Retina (tissue), 1 donor: Measurements from ENCODE around the gene ADAM10.

Experiments
- DNase-seq: peaks from one replicate; pipeline ENCODE4 v3.0.0-alpha.2; 2016

ADAM10 gene

DNA sequence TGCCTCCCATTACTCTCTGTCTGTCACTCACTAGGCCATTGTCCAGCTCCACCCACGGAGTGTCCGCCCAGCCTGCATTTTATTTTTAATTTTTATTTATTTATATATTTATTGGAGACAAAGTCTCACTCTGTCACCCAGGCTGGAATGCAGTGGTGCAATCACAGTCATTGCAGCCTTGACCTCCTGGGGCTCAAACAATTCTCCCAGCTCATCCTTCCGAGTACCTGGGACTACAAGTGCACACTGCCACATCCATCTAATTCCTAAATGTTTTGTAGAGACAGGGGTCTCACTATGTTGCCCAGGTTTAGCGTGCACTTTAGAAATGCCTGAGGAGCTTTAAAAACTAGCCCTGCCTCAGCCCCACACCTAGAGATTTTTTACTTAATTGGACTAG is 176.2 kb downstream of the ADAM10 start:
- DNase-seq, result no peak

DNA sequence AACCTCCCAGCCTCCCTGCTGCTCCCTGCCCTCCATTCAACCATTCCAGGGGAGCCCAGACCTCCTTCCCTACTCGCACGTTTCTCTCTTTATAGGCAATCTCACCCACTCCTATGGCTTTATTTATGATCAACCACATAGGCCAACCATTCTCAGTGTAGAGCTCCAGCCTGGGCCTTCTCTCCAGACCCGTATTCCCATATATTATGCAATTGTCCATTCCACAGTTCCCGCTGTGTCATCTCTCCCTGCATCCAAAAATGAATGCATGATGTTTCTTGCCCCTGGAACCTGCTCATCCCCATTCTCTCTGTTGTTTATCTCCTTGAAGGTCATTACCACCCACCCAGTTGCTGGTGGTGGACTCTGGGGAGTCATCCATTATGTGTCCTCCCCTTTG is 177.0 kb downstream of the ADAM10 start:
- DNase-seq, result no peak

DNA sequence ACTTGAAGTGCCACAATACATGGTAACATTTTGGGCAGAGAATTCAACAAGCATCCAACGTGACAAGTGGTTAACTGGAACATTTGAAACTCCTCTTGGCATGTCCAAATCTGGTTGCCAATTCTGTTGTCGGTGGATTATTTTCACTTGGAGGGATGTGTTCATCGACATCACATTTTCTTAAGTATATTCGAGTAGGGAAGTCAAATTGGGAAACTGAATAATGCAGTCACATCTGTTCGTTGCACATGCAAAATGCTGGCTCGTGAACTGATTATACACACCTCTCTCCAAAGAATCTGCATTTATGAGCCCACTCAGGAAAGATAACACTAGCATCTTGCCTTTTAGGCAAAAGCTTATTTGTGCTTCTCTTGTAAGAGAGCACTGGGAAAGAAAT is 178.0 kb downstream of the ADAM10 start:
- DNase-seq, result no peak

DNA sequence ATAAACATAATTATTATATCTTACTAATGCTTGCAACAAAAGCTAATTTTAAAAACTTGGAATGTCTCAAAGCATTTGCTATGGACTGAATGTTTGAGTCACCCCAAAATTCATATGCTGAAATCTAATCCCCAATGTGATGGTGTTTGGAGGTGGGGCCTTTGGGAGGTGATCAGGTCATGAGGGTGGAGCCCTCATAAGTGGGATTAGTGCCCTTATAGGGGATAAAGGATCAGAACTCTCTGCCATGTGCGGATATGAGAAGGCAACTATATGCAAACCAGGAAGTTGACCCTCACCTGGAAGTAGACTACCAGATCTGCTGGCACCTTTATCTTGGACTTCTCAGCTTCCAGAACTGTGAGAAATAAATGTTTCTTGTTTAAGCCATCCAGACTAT is 180.1 kb downstream of the ADAM10 start:
- no peak for DNase-seq

DNA sequence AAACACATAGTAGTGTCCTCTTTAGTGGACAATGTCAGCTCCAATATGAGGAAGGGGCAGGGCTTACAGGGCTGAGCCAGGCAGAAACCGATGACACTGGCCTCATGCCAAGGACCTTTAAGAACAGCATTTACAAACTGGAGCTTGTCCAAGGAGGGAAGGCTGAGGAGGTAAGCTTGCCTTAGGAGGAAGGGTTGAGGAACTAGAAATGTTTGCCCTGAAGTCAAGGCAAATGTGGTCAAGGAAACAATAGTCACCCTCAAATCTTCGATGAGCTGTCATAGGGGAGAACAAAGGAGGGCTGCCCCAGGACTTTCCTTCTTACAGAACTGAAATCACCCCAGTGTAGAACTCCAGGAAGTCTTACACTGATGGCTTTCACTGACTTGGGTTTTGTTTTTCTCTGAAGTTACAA is 181.3 kb downstream of the ADAM10 start:
- DNase-seq, result no peak

DNA sequence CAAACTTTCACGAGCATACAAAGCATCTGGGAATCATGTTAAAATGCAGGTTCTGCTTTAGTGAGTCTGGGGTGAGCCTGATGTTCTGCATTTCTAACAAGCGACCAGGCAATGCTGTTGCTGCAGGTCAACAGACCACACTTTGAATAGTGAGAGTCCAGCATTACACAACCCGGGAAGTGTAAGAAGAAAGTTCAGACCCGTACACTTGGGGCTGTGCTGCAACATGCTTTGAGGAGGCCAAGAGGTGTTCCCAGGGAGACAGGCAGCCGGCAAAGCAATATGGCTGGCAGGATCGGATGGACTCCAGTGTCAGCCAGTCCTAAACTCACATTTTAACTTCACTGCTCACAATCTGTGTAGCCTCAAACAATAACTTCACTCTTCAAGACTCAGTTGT is 183.5 kb downstream of the ADAM10 start:
- DNase-seq, result no peak

DNA sequence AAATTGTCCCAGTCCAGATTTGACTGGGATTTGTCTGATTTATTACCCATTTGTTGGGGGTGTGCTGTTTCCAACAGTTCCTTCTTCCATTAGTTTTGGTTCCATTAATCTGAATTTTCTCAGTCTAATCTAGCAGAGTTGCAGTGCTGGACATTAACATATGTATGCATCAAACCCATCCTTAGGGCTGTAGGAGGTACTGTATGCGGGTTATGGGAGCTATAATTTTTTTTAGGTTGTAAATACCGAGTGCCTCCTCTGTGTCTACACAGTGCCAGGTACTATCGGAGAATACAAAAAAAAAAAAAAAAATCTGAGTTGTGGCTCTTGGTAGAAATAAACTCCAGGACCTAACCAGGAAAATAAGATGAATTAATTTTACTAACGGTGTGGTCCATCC is 183.9 kb downstream of the ADAM10 start:
- no peak for DNase-seq

DNA sequence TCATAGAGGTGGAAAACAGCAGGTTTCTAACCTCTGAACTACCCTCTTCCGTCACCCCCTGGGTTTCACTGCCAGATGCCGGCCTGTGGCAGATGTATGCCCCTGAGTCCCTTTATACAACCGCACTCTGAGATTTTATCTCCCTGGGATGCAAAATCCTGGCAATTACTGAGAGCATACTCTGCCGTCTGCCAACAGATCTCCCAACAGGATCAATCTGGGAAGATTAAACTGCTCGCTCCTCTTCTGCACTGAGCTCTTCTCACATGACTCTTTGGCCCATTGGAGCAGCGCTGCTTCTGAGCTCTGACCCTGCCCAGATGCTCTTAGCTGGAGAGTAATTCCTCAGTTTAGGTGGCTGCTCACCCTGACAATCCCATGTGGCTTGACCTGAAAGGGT is 184.5 kb downstream of the ADAM10 start:
- no peak for DNase-seq

DNA sequence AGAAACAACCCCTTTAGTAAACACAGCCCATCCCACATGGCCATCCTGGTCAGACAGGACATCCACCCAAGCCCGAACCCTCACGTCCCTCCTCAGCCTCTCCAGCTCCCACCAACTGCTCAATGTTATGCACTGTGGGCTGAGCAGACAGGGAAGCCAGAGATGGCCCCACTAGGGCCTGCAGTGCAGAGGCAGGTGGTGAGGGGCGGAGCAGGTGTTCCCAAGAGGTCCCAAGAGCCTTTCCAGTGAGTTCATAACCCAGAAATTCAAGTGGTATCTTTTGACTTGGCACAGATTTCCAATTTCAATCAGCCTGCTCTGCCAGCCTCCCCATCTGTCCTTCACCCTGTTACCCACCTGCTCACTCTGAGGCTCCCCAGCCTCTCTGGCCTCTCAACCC is 187.4 kb downstream of the ADAM10 start:
- no peak for DNase-seq

DNA sequence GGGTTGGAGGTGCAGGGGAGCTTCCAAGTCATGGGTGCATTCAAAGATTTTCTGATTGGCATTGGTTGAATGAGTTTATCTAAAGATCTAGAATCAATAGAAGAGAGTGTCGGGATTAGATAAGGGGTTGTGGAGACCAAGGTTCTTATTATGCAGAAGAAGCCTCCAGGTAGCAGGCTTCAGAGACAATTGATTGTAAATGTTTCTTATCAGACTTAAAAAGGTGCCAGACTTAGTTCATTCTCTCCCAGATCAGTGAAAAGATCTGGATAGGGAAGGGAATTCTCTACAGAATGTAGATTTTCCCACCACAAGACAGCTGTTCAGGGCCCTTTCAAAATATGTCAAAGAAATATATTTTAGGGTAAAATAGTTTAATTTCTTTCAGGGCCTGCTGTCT is 188.2 kb downstream of the ADAM10 start:
- DNase-seq, result no peak

DNA sequence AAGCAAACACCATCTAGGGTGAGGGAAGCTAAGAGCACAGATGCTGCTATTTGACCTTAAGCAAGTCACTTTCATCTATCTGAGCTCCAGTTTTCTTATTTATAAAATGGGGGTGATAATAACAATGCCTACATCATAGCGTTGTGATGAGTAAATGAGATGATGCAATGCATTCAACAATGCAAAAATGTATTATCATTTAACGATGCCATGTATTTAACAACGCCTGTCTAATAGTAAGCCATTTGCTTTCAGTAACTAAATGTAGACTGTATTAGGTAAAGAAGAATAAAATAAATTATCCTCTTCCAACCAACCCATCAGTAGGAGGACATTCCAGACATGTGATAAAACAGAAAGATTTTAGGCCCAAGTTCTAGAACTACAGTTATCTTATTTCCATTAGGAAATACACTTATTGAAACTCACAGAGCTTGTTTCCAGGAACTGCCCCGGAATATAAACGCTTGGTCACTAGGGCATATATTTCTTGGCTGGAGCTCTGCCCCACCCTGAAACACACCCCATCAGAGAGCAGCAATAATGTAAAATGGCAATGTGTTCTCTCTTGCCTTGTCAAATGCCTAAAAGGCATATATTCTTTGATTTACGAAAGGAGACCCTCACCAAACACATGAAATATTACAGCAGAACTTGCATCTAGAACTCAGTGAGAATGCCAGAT is 189.5 kb downstream of the ADAM10 start:
- no peak for DNase-seq

DNA sequence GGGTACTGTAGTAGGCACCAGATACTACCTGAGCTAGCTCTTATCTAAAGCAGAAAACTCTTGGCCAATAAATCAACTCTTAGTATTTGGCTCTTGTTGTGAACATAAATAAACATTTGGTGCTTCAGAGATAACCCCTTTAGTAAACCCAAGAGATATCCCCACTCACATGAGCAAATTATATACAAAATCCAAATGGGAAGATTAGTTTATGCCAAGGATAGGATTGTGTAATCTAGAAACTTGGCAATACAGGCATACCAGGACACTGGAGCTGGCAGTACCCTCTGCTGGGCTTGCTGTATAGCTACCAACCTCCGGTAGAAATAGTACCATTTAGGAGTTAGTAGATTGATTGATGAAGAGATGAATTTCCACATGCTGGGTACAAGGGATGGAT is 190.7 kb downstream of the ADAM10 start:
- DNase-seq, result no peak

DNA sequence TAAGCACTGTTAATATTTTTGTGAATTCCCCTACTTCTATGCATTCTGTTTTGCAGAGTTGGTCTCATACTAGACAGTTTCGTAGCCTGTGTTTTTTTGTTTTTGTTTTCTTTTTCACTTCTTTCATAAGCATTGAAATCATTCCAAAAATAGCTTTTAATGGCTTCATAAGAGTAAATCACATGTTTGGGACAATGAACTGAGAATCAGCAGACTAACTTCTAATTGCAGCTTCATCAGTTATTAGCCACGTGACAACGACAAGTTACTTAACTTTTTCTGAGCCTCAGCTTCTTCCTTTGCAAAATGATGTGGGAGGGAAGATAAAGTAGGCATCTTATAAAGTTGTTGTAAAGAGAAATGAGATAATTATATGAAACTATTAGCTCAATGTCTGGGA is 193.0 kb downstream of the ADAM10 start:
- DNase-seq, result no peak

DNA sequence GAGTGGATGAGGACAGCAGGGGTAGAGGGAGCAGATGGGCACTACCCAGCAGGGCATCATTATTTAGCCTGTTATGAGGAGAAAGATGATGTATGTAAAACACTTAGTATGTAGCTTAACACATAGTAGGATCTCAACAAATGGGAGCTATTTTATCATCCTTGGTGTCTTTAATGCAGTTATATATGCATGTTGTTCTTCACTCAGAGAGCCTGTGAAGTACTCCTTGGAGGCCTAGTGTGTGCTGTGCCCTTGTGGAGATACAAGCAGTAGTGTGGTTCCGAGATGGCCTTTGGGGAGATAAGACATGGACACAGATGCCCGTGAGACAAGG is 193.5 kb downstream of the ADAM10 start:
- no peak for DNase-seq

DNA sequence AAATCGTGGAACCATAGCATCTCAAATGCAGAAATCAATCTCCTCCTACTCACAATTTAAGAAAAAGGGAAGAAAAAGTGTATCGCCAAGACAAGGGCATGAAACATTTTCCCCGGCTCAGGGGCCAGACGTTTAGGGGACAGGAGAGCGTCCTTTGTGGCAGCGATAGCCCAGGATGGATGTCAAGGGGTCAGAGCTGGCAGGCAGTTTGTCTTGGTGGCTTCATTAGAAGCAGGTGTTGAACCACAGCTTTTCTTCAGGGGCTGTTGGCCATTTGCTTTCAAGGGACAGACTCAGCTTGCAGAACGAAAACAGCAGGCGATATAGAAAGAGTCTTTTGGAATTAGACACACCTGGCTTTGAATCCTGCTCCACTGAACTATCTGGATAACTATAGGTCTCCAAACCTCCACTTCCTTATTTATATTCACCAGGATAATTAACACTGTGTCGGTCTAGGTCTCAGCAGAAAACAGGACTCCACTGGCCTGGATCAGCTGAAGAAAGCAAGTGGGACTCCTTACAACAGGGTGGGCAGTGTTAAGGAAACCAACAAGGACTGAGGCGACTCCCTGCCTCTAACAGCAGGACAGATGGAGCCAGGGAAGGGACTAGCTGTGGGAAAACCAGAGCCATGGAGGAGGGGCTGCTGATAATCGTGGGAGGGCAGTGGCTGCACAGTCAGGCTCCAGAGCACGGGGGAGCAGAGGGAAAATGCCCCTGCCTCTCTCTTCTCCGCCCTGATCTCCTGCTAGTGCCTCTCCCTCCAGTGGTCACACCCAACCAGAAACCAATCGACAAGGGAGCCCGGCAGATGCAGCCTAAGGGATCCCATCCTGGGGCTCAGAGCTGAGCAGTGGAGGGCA is 194.1 kb downstream of the ADAM10 start:
- peak; percentile 62 for DNase-seq

DNA sequence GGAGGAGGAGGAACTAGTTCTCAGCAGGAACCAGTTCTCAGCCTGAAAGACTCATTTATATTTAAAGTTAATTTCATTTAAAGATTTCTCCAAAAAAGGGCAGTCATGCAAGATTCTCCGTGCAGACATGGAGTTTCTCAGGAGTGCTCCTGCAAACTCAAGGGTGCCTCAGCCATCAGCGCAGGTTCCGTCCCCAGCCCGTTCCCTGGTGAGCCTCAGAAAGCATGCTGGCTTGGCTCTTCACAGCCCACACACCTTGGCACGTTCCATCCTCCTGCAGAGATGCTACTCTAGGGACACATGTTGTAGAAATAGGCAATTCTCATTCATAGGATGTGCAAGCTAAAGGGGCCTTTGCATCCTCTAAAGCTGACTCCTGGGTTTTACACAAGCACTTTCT is 194.7 kb downstream of the ADAM10 start:
- DNase-seq, result peak; percentile 22

DNA sequence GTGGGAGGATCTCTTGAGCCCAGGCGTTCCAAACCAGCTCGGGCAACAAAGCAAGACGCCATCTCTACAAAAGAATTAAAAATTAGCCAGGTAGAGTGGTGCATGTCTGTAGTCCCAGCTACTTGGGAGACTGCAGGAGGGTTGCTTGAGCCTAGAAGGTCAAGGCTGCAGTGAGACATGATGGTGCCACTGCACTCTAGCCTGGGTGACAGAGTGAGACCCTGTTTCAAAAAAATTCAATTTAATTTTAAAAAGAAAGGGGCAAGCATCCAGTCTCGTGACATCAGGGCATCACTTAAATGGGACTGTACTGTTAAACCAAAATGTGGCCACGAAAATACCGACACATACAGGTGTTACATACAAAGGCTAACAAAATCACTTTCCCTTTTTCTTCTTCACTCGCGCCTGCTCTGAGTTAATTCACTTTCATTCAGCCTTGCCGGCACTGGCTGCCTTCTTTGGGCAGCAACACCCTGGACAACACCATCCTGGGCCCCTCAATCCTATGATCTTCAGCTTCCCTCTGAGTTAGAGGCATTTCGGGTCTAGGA is 196.1 kb downstream of the ADAM10 start:
- DNase-seq, result no peak

DNA sequence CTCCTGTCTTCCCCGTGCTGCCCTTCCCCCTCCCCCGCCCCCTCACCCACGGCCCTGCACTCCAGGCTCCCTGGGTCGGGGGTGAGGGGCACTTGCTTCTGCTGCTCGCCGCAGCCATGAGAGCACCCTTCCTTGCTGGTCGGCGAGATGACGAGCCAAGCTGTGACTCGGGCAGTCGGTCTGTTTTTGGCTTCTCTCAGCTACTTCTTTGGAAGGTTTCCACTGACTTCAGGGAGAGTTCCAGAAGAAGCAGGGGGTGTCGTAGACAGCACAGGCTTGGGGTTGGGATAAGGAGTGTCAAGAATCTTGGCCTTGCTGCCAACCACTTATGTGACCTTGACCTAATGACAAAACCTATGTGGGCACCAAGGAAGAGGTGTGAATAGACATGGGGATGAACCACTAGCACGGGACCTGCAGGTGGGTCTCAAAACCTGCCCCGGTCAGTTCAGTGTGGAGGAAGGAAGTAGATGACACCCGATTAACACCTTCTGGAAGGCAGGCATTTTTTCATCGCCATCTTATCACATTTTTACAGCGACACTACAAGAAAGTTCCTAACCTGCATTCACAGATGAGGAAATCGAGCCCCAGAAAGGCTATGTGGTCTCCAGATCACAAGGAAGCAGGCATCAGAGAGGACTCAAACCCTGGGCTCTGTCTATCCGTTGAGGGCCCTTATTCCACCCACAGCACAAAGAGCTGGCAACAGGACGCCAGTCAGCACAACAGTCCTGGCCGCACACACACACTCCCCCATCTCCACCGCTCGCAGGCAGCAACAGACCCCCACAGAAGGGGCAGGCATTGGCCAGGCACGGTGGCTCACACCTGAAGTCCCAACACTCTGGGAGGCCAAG is 196.8 kb downstream of the ADAM10 start:
- DNase-seq, result no peak

DNA sequence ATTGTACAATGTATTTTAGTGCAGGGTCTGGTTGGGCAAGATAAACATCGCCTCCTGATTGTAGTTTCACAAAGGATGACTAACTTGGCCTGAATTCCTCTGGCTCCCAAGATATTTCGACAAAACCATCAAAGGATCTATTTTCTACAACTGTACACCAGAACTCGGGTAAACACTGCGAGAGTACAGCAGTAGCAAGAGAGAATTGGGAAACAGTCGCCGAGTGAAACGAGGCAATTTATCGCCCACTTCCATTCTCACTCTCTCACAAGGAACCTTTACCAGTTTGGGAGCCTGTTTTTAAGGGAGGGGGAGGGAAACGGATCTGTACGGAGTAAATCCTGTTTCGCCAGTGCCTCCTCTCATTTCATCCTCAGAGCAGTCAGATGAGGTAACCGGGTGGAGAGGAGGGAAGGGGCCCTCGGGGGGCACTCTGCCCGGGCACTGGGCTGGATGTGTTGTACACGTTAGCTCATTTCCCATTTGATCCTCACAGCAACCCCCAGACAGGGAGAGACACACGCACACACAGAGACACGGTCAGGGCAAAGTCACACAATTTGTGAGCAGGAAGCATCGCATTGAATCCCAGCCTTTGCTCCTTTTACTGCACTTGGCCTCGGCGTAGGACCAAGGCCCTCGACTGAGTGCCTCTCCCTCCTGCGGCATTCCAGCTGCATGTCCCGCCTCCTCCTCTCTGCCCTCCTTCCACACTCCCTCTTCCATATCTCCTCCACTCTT is 197.6 kb downstream of the ADAM10 start:
- DNase-seq, result peak; percentile 4

DNA sequence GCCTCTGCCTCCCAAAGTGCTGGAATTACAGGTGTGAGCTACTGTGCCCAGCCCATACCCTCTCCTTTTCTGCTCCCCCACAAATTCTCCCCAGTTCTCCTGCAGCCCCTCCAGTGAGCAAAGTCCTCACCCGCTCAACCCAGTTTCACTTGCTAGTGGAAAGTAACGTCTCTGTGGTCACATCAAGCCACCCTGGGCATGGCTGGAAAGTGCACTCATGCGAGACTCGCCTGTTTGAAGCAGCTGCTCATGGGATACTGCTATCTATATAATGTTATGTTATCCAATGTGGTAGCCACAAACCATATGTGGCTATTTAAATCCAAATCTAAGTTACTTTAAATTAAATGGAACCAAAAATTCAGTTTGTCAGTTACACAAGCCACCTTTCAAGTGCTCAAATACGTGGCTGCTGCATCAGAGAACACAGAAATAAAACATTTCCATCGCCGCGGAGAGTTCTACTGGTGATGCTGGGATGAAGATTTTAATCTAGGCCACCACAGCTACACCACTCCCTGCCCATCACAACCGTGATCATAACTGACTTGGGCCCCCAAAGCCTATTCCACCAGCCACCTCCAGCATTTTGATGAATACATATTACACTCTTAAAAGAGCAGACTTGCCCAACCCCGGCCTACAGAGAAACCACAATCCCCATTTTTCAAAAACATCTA is 198.3 kb downstream of the ADAM10 start:
- no peak for DNase-seq

DNA sequence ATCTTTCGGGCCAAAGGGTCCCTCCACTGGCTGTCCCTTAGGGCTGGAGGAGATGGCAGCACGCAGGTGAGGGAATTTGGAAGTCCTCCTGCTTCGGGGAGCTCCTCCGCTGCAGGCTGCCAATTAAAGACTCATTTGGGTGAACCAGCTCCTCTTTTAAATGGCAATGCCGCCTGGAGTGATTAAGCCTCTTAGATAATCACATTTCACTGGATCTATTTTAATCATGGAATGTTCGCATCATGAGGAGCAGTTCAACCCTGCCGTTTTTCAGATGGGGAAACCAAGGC is 199.8 kb downstream of the ADAM10 start:
- no peak for DNase-seq
